ENCODE results near the gene RAVER1. TPM values are rescaled to one million over a fixed set of nuclear protein-coding genes. Genes with fewer than 3 reads are reported as not detected.
A peak's percentile ranks its signal among the peaks of the same experiment; 100 is the strongest.
"Not testable (repeated sequence)": the region's sequence is repeated elsewhere in the genome, so short reads cannot be mapped to it uniquely, and the experiment has no call there.

The RAVER1 gene
- total RNA-seq, 1 experiment from 2014 or later, result 62.4 TPM

- H3K4me2 ChIP-seq (ENCODE audit: low read length), result no peak overlapping the region
- H3K27ac ChIP-seq (ENCODE audit: low read length), result no peak overlapping the region
- DNase-seq (no peak), ATAC-seq (no peak)
- H3K4me1 ChIP-seq (ENCODE audit: insufficient read depth, low read length), result peaks cover 14% of the 10 kb centered on the region
- no TSS peak for BruUV-seq (replicated peaks)
- H3K79me2 ChIP-seq (ENCODE audit: low read length), result no peaks in the 10 kb centered on the region
- H3K9ac ChIP-seq (ENCODE audit: low read length), result no peak overlapping the region
- no peaks in the 10 kb centered on the region for H3K9me3 ChIP-seq (ENCODE audit: low read length)
- no peaks in the 10 kb centered on the region for H4K20me1 ChIP-seq (ENCODE audit: low read length)
- ChIA-PET POLR2A (ENCODE audit: unreplicated experiment) (no interaction called here), CTCF (interaction anchor here (0.6 kb wide), 1 partner anchor 105 kb away, joined by 3 read pairs; no protein-coding TSS in a partner anchor)
- H3K36me3 ChIP-seq (ENCODE audit: low read depth, low read length), result 0 out of 2 replicates have a peak, but pooled peaks cover 3% of the 10 kb centered on the region
- H3K4me3 ChIP-seq (ENCODE audit: low read length), result no peak overlapping the region
- no peaks in the 10 kb centered on the region for H3K9me2 ChIP-seq (replicated peaks; ENCODE audit: low read length)
- H3F3A ChIP-seq (ENCODE audit: low read length, unreplicated experiment), result no peaks in the 10 kb centered on the region
- no peak overlapping the region for H2AFZ ChIP-seq (ENCODE audit: low read length)
- intact Hi-C loops (cut with micrococcal nuclease), result no loop called here
- no peaks in the 10 kb centered on the region for H3K27me3 ChIP-seq (ENCODE audit: low read length)
- TF ChIP-seq EZH2phosphoT487 (IDR thresholded peaks at IDR 0.05; ENCODE audit: borderline replicate concordance, low read length) (no peak), EZH2 (IDR thresholded peaks at IDR 0.05; ENCODE audit: low read length, unreplicated experiment) (no peak), CTCF (conservative IDR thresholded peaks at IDR 0.05; ENCODE audit: low read depth, low read length) (no peak)
Observed at GRCh38 chr19:10284065-10284959, 49.0 kb downstream of the RAVER1 start.

GRCh38 chr19:10283301-10284064, 49.8 kb downstream of the RAVER1 start:
- Histone ChIP-seq H3K27ac (ENCODE audit: low read length) (no peak overlapping the region), H4K20me1 (ENCODE audit: low read length) (no peaks in the 10 kb centered on the region), H3K4me2 (ENCODE audit: low read length) (peak overlapping the region; percentile 31), H3K9me2 (replicated peaks; ENCODE audit: low read length) (no peaks in the 10 kb centered on the region), H3K27me3 (ENCODE audit: low read length) (no peaks in the 10 kb centered on the region), H3K4me3 (ENCODE audit: low read length) (no peak overlapping the region), H3K4me1 (ENCODE audit: insufficient read depth, low read length) (peaks cover 7% of the 10 kb centered on the region), H3F3A (ENCODE audit: low read length, unreplicated experiment) (no peaks in the 10 kb centered on the region), H3K36me3 (ENCODE audit: low read depth, low read length) (0 out of 2 replicates have a peak, but pooled peaks cover 3% of the 10 kb centered on the region), H2AFZ (ENCODE audit: low read length) (no peak overlapping the region), H3K9ac (ENCODE audit: low read length) (no peak overlapping the region), H3K79me2 (ENCODE audit: low read length) (no peaks in the 10 kb centered on the region), H3K9me3 (ENCODE audit: low read length) (no peaks in the 10 kb centered on the region)
- CTCF ChIA-PET, result interaction anchor here (0.6 kb wide), 1 partner anchor 106 kb away, joined by 3 read pairs; no protein-coding TSS in a partner anchor
- TF ChIP-seq EZH2 (IDR thresholded peaks at IDR 0.05; ENCODE audit: low read length, unreplicated experiment) (no peak), EZH2phosphoT487 (IDR thresholded peaks at IDR 0.05; ENCODE audit: borderline replicate concordance, low read length) (no peak), CTCF (conservative IDR thresholded peaks at IDR 0.05; ENCODE audit: low read depth, low read length) (no peak)
- POLR2A ChIA-PET (ENCODE audit: unreplicated experiment), result no interaction called here
- ATAC-seq, result peak; percentile 67
- DNase-seq, result peak; percentile 59
- no TSS peak for BruUV-seq (replicated peaks)
- intact Hi-C loops (cut with micrococcal nuclease), result no loop called here

- CTCF ChIA-PET; BruUV-seq (replicated peaks): not testable (repeated sequence)
Observed at GRCh38 chr19:10282043-10282442, 51.3 kb downstream of the RAVER1 start.

More at GRCh38 chr19:10282043-10282442, 51.3 kb downstream of the RAVER1 start:
- H3K9me2 ChIP-seq (replicated peaks; ENCODE audit: low read length); ATAC-seq; H3K4me3 ChIP-seq (ENCODE audit: low read length); H3K79me2 ChIP-seq (ENCODE audit: low read length); intact Hi-C loops (cut with micrococcal nuclease); H3K27me3 ChIP-seq (ENCODE audit: low read length); H3K36me3 ChIP-seq (ENCODE audit: low read depth, low read length); H3K4me1 ChIP-seq (ENCODE audit: insufficient read depth, low read length); H2AFZ ChIP-seq (ENCODE audit: low read length); H3F3A ChIP-seq (ENCODE audit: low read length, unreplicated experiment); POLR2A ChIA-PET (ENCODE audit: unreplicated experiment); H3K9me3 ChIP-seq (ENCODE audit: low read length); H3K9ac ChIP-seq (ENCODE audit: low read length); DNase-seq; H3K27ac ChIP-seq (ENCODE audit: low read length); H4K20me1 ChIP-seq (ENCODE audit: low read length); H3K4me2 ChIP-seq (ENCODE audit: low read length): not testable (repeated sequence)
